Right hindlimb (tissue), 1 donor: ENCODE results near the gene DUSP12.
"Not testable (repeated sequence)": the region's sequence is repeated elsewhere in the genome, so short reads cannot be mapped to it uniquely, and the experiment has no call there.

Experiments used
- DNase-seq: peaks from one replicate; pipeline ENCODE4 v3.0.0-alpha.2; 2018

DUSP12 gene

GRCh38 chr1:161727256-161727924, 22.2 kb upstream of the DUSP12 start:
- no peak for DNase-seq

- no peak for DNase-seq
These were observed 21.0 kb upstream of the DUSP12 start for GRCh38 chr1:161728376-161729226.

GRCh38 chr1:161730050-161730564, 19.5 kb upstream of the DUSP12 start:
- DNase-seq: no peak

GRCh38 chr1:161731241-161731640, 18.3 kb upstream of the DUSP12 start:
- DNase-seq: no peak

GRCh38 chr1:161731981-161732718, 17.4 kb upstream of the DUSP12 start:
- no peak for DNase-seq

GRCh38 chr1:161733526-161733925, 16.1 kb upstream of the DUSP12 start:
- no peak for DNase-seq

- DNase-seq: no peak
These were observed 13.7 kb upstream of the DUSP12 start for GRCh38 chr1:161735837-161736236.

- DNase-seq: no peak
These were observed 13.1 kb upstream of the DUSP12 start for GRCh38 chr1:161736335-161736969.

- DNase-seq: no peak
These were observed 12.0 kb upstream of the DUSP12 start for GRCh38 chr1:161737625-161738024.

GRCh38 chr1:161738627-161739287, 10.8 kb upstream of the DUSP12 start:
- DNase-seq: peak; percentile 26

GRCh38 chr1:161739865-161740566, 9.6 kb upstream of the DUSP12 start:
- no peak for DNase-seq

GRCh38 chr1:161740921-161741320, 8.7 kb upstream of the DUSP12 start:
- DNase-seq: no peak

GRCh38 chr1:161743231-161743630, 6.4 kb upstream of the DUSP12 start:
- no peak for DNase-seq

GRCh38 chr1:161747801-161748200, 1.8 kb upstream of the DUSP12 start:
- no peak for DNase-seq

- no peak for DNase-seq
These were observed 14.0 kb downstream of the DUSP12 start for GRCh38 chr1:161763522-161764098.

GRCh38 chr1:161766102-161766981, 16.8 kb downstream of the DUSP12 start, which contains the start of gene ATF6:
Gene ATF6 (plus strand): TSS chr1:161766320. CDS start chr1:161766361, 41 bp downstream.
- DNase-seq: peak; percentile 94

GRCh38 chr1:161768461-161768860, 18.9 kb downstream of the DUSP12 start:
- DNase-seq: no peak

- no peak for DNase-seq
These were observed 19.5 kb downstream of the DUSP12 start for GRCh38 chr1:161768986-161769672.

- DNase-seq: not testable (repeated sequence)
These were observed 20.1 kb downstream of the DUSP12 start for GRCh38 chr1:161769673-161770045.
